CD14-positive monocyte (primary cell): ENCODE measurements around the gene BRICD5. TPM values are rescaled to one million over a fixed set of nuclear protein-coding genes. Genes with fewer than 3 reads are reported as not detected.

ENCODE experiments used
- DNase-seq, 3 donors: peaks; one replicate each; pipeline ENCODE4 v3.0.0-alpha.2; 2011 to 2022
- H2AFZ ChIP-seq: 2 replicates; pipeline ENCODE4 v1.6.0; 2012; ENCODE audit warnings: mild to moderate bottlenecking, low read depth, low read length, inconsistent platforms; ENCODE audit not compliant: insufficient read depth, poor library complexity, severe bottlenecking
- H3K27ac ChIP-seq, 2 donors: 1 replicate in 1 of 2; 2 replicates in 1 of 2; pipeline ENCODE4 v1.5.1; 2012 to 2013; ENCODE audit warnings: low read length in 2 of 2, control low read depth in 1 of 2, inconsistent platforms in 1 of 2, low read depth in 1 of 2, mild to moderate bottlenecking in 1 of 2
- H3K27me3 ChIP-seq, 2 donors: one replicate each; pipeline versions ENCODE4 v1.6.0 to v1.6.1; 2011 to 2013; ENCODE audit warnings: low read length in 2 of 2; ENCODE audit not compliant: control insufficient read depth in 2 of 2, insufficient read depth in 2 of 2
- H3K36me3 ChIP-seq, 2 donors: replicated peaks in 1 of 2; 1 replicate in 1 of 2; 2 replicates in 1 of 2; pipeline versions ENCODE4 v1.5.1 to v1.6.1; 2012 to 2013; ENCODE audit warnings: low read length in 2 of 2, control low read depth in 1 of 2, inconsistent platforms in 1 of 2, mild to moderate bottlenecking in 1 of 2; ENCODE audit not compliant: insufficient read depth in 2 of 2, control insufficient read depth in 1 of 2
- H3K4me1 ChIP-seq, 2 donors: 1 replicate in 1 of 2; 2 replicates in 1 of 2; pipeline versions ENCODE4 v1.5.1 to v1.6.1; 2012 to 2013; ENCODE audit warnings: low read length in 2 of 2, control low read depth in 1 of 2, inconsistent platforms in 1 of 2, mild to moderate bottlenecking in 1 of 2, moderate library complexity in 1 of 2; ENCODE audit not compliant: insufficient read depth in 2 of 2, control insufficient read depth in 1 of 2
- H3K4me2 ChIP-seq: replicated peaks from 2 replicates; pipeline ENCODE3; 2012; ENCODE audit warnings: low read length, moderate library complexity, mild to moderate bottlenecking; ENCODE audit not compliant: poor library complexity, severe bottlenecking; ENCODE audit errors: extremely low read depth
- H3K4me3 ChIP-seq, 3 experiments: fragments of 200-600 bp in 1 of 3; sonication (generic) in 1 of 3; replicated peaks in 1 of 3; 1 replicate in 2 of 3; 2 replicates in 1 of 3; pipeline ENCODE4 v1.5.1; 2011 to 2013; ENCODE audit warnings: low read length in 3 of 3, mild to moderate bottlenecking in 3 of 3, control low read depth in 2 of 3, low read depth in 2 of 3, inconsistent platforms in 1 of 3, moderate library complexity in 1 of 3
- H3K79me2 ChIP-seq: 2 replicates; pipeline ENCODE4 v1.6.0; 2012; ENCODE audit warnings: mild to moderate bottlenecking, control low read depth, inconsistent platforms, low read length, moderate library complexity; ENCODE audit not compliant: insufficient read depth
- H3K9ac ChIP-seq: 2 replicates; pipeline ENCODE4 v1.6.0; 2017; ENCODE audit warnings: low read length, mild to moderate bottlenecking; ENCODE audit not compliant: insufficient read depth, poor library complexity, severe bottlenecking
- H3K9me3 ChIP-seq, 2 donors: replicated peaks in 1 of 2; 1 replicate in 1 of 2; 2 replicates in 1 of 2; pipeline versions ENCODE4 v1.5.1 to v1.6.1; 2012 to 2013; ENCODE audit warnings: low read length in 2 of 2, control low read depth in 1 of 2; ENCODE audit not compliant: control insufficient read depth in 1 of 2, insufficient read depth in 1 of 2
- H4K20me1 ChIP-seq: 2 replicates; pipeline ENCODE4 v1.6.0; 2012; ENCODE audit warnings: mild to moderate bottlenecking, low read length, control low read depth, moderate library complexity; ENCODE audit not compliant: insufficient read depth
- H3K27ac Mint-ChIP-seq, 7 donors: one replicate each; pipeline ENCODE4 v1.8.0; 2020; ENCODE audit warnings: mild to moderate bottlenecking in 7 of 7, mixed read lengths in 7 of 7, moderate library complexity in 6 of 7, inconsistent platforms in 2 of 7
- H3K27me3 Mint-ChIP-seq, 3 donors: one replicate each; pipeline ENCODE4 v1.8.0; 2021 to 2022; ENCODE audit warnings: low read depth in 3 of 3, mild to moderate bottlenecking in 3 of 3, mixed read lengths in 3 of 3, moderate library complexity in 3 of 3, inconsistent platforms in 1 of 3
- H3K36me3 Mint-ChIP-seq, 2 donors: one replicate each; pipeline ENCODE4 v1.8.0; 2020; ENCODE audit warnings: mixed read lengths in 2 of 2, inconsistent platforms in 1 of 2, mild to moderate bottlenecking in 1 of 2
- H3K4me1 Mint-ChIP-seq: one replicate; pipeline ENCODE4 v1.8.0; 2020; ENCODE audit warnings: mild to moderate bottlenecking, mixed read lengths
- H3K4me3 Mint-ChIP-seq, 2 donors: one replicate each; pipeline ENCODE4 v1.8.0; 2020; ENCODE audit warnings: mild to moderate bottlenecking in 2 of 2, mixed read lengths in 2 of 2, moderate library complexity in 1 of 2
- H3K9me3 Mint-ChIP-seq, 7 donors: one replicate each; pipeline ENCODE4 v1.8.0; 2020 to 2022; ENCODE audit warnings: mixed read lengths in 7 of 7, mild to moderate bottlenecking in 6 of 7, moderate library complexity in 6 of 7, inconsistent platforms in 2 of 7
- CTCF ChIP-seq: fragments of 200-600 bp; IDR thresholded peaks from one replicate; pipeline ENCODE4 v1.8.0; 2022; ENCODE audit warnings: antibody characterized with exemption, mild to moderate bottlenecking
- WGBS: methylation state at CpG from one replicate; pipeline ENCODE4 v1.1.5; 2013; ENCODE audit warnings: missing lambda C conversion rate; ENCODE audit not compliant: insufficient coverage; 5-methylcytosine and 5-hydroxymethylcytosine counted together
- intact Hi-C, 2 donors: fragments of 100-400 bp; cut with micrococcal nuclease; formaldehyde crosslinking; loops; one replicate each; pipeline versions ENCODE4 v1.15.0 to v1.15.1; 2023
- polyA plus RNA-seq, 3 donors: library from polyadenylated mRNA; depleted of rRNA in 1 of 3; unstranded in 2 of 3; stranded (reverse) in 1 of 3; fragments of 300-500 nt in 2 of 3; fragments of >200 nt in 1 of 3; fragmentation: Illumina TruSeq in 2 of 3; gene quantifications; 1 replicate in 2 of 3; 2 replicates in 1 of 3; pipeline ENCODE4 v1.2.3, GENCODE V29; 2012 to 2021

The BRICD5 gene
- polyA plus RNA-seq, 3 donors = 8.8 TPM; not detected in 2

GRCh38 chr16:2246301-2246885, 35.7 kb upstream of the BRICD5 start:
- peaks cover 47 to 48% of the 10 kb centered on the region in 2 donors for H3K36me3 ChIP-seq
- peaks cover 16% of the 10 kb centered on the region for H3K79me2 ChIP-seq
- no peak overlapping the region for H3K9ac ChIP-seq
- no peaks in the 10 kb centered on the region for H3K9me3 ChIP-seq
- H3K27me3 ChIP-seq = no peaks in the 10 kb centered on the region
- no peak for TF ChIP-seq CTCF
- no peak overlapping the region for H3K4me2 ChIP-seq
- Mint-ChIP-seq H3K27me3 (peaks cover 0 to 2% (median 0%) of the 10 kb centered on the region in 3 donors), H3K36me3 (peaks cover 35 to 68% of the 10 kb centered on the region in 2 donors), H3K9me3 (peaks cover 0 to 3% (median 0%) of the 10 kb centered on the region in 7 donors), H3K27ac (peak overlapping the region in 1 of 7 donors; percentile 21), H3K4me3 (no peak overlapping the region), H3K4me1 (peaks cover 14% of the 10 kb centered on the region)
- no peak overlapping the region for H2AFZ ChIP-seq
- peaks cover 11% of the 10 kb centered on the region in 2 donors for H3K4me1 ChIP-seq
- H3K4me3 ChIP-seq = no peak overlapping the region
- WGBS = 94% methylated on average over 16 of the region's 18 CpGs
- no peaks in the 10 kb centered on the region for H4K20me1 ChIP-seq
- no peak overlapping the region for H3K27ac ChIP-seq
- intact Hi-C loops = loop anchor here in 1 of 2 donors (10.0 kb wide), 1 partner anchor 242 kb away; the partner anchor contains the start of gene ZNF598
- no peak for DNase-seq

DNA sequence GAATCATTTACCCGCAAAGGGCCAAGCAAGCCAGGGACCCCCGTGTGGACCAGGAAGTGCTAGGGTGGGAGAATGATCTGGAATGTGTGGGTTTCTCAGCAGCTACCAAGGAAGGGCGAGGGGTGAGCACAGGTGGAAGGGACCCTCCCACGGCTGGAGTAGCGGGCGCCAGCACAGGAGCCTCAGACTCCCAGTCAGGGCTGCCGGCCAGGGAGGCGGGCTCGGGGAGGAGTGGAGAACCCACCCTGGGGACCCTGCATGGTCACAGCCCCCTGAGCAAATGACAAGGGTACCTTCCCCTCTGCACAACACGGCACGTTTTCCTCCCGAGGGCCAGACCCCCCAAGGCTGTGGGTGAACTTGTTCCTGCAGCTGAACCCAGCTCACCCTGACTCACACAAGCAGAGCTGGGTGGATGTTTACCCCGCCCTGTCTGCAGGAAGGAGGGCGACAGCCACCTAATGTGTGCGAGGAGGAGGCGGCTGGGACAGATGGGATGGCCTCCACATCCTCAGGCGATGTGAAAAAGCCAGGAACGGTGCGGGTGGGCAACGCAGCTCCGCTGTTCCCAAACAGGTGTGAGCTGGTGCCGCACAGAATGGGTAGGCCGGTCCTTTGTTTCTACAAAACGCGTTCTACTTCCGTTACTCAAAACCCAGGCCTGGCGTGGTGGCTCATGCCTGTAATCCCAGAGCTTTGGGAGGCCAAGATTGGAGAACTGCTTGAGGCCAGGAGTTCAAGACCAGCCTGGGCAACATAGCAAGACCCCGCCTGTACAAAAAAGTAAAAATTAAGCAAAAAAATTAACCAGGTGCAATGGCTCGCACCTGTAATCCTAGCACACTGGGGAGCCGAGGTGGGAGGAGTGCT, 34.5 kb upstream of the BRICD5 start:
- Mint-ChIP-seq H3K36me3 (peaks cover 35 to 70% of the 10 kb centered on the region in 2 donors), H3K4me1 (peaks cover 5% of the 10 kb centered on the region), H3K27me3 (peaks cover 0 to 2% (median 0%) of the 10 kb centered on the region in 3 donors), H3K27ac (peak overlapping the region in 2 of 7 donors; percentile 46 to 62), H3K9me3 (peaks cover 0 to 3% (median 0%) of the 10 kb centered on the region in 7 donors), H3K4me3 (no peak overlapping the region)
- no peak overlapping the region for H2AFZ ChIP-seq
- no peak for DNase-seq
- WGBS = 97% methylated on average over 30 of the region's 30 CpGs
- H4K20me1 ChIP-seq = no peaks in the 10 kb centered on the region
- TF ChIP-seq CTCF = no peak
- peaks cover 47 to 48% of the 10 kb centered on the region in 2 donors for H3K36me3 ChIP-seq
- H3K4me1 ChIP-seq = peaks cover 2 to 3% of the 10 kb centered on the region in 2 donors
- H3K4me3 ChIP-seq = no peak overlapping the region
- no peaks in the 10 kb centered on the region for H3K27me3 ChIP-seq
- no peak overlapping the region for H3K9ac ChIP-seq
- intact Hi-C loops = loop anchor here in 1 of 2 donors (10.0 kb wide), 1 partner anchor 240 kb away; the partner anchor contains the start of gene ZNF598
- H3K4me2 ChIP-seq = no peak overlapping the region
- H3K9me3 ChIP-seq = no peaks in the 10 kb centered on the region
- peaks cover 10% of the 10 kb centered on the region for H3K79me2 ChIP-seq
- no peak overlapping the region for H3K27ac ChIP-seq
